Muscle layer of colon (tissue), 2 donors: ENCODE results near the gene ANKMY1.

ENCODE experiments used
- H3K27ac ChIP-seq: one replicate; pipeline ENCODE4 v1.7.0; 2013; ENCODE audit warnings: low read depth, mild to moderate bottlenecking, low read length, moderate library complexity
- H3K27me3 ChIP-seq, 2 donors: one replicate each; pipeline ENCODE4 v1.7.0; 2013; ENCODE audit warnings: low read length in 2 of 2, mild to moderate bottlenecking in 2 of 2; ENCODE audit not compliant: insufficient read depth in 2 of 2, control insufficient read depth in 1 of 2
- H3K36me3 ChIP-seq: one replicate; pipeline ENCODE4 v1.7.0; 2013; ENCODE audit warnings: mild to moderate bottlenecking, low read length; ENCODE audit not compliant: insufficient read depth
- H3K4me1 ChIP-seq: one replicate; pipeline ENCODE4 v1.7.0; 2013; ENCODE audit warnings: mild to moderate bottlenecking, low read length; ENCODE audit not compliant: insufficient read depth
- H3K4me3 ChIP-seq, 2 donors: one replicate each; pipeline ENCODE4 v1.7.0; 2013; ENCODE audit warnings: low read length in 2 of 2, low read depth in 1 of 2, mild to moderate bottlenecking in 1 of 2, moderate library complexity in 1 of 2
- H3K9ac ChIP-seq: one replicate; pipeline ENCODE4 v1.7.0; 2013; ENCODE audit warnings: low read length
- H3K9me3 ChIP-seq: one replicate; pipeline ENCODE4 v1.7.0; 2013; ENCODE audit warnings: mild to moderate bottlenecking, low read length
- donor health status: abdominal sarcoma.
- donor health status: Adenocarcinoma of cecum.

Gene ANKMY1

DNA sequence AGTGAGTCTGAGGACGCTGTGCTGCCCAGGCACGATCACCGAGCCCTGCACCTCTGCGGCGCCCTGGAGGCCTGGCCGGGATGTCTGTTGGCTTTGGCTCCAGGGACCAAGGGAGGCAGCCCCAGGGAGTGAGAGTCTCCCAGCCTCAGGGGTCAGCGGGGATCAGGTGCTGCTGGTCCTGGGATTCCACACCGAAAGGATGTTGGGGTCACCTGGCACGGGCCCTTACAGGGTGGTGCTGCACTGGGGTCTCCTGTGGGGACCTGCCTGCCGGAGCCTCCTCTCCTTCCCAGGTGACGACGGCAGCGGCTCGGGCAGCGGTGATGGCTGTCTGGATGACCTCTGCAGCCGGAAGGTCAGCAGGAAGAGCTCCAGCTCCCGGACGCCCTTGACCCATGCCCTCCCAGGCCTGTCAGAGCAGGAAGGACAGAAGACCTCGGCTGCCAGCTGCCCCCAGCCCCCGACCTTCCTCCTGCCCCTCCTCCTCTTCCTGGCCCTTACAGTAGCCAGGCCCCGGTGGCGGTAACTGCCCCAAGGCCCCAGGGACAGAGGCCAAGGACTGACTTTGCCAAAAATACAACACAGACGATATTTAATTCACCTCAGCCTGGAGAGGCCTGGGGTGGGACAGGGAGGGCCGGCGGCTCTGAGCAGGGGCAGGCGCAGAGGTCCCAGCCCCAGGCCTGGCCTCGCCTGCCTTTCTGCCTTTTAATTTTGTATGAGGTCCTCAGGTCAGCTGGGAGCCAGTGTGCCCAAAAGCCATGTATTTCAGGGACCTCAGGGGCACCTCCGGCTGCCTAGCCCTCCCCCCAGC, 91.8 kb downstream of the ANKMY1 start:
- Histone ChIP-seq H3K4me1 (no peaks in the 10 kb centered on the region), H3K4me3 (no peak overlapping the region), H3K27ac (no peak overlapping the region), H3K9me3 (no peaks in the 10 kb centered on the region), H3K36me3 (peaks cover 10% of the 10 kb centered on the region), H3K9ac (no peak overlapping the region), H3K27me3 (no peaks in the 10 kb centered on the region)

GRCh38 chr2:240465268-240465764, 92.5 kb downstream of the ANKMY1 start:
- Histone ChIP-seq H3K9me3 (no peaks in the 10 kb centered on the region), H3K27ac (no peak overlapping the region), H3K9ac (no peak overlapping the region), H3K4me1 (no peaks in the 10 kb centered on the region), H3K36me3 (peaks cover 10% of the 10 kb centered on the region), H3K4me3 (no peak overlapping the region), H3K27me3 (no peaks in the 10 kb centered on the region)

- H3K36me3 ChIP-seq = peaks cover 10% of the 10 kb centered on the region
- H3K27me3 ChIP-seq = no peaks in the 10 kb centered on the region
- H3K4me1 ChIP-seq = no peaks in the 10 kb centered on the region
- H3K4me3 ChIP-seq = no peak overlapping the region
- H3K9ac ChIP-seq = no peak overlapping the region
- no peaks in the 10 kb centered on the region for H3K9me3 ChIP-seq
- no peak overlapping the region for H3K27ac ChIP-seq
Observed at GRCh38 chr2:240464514-240465241, 93.1 kb downstream of the ANKMY1 start.

DNA sequence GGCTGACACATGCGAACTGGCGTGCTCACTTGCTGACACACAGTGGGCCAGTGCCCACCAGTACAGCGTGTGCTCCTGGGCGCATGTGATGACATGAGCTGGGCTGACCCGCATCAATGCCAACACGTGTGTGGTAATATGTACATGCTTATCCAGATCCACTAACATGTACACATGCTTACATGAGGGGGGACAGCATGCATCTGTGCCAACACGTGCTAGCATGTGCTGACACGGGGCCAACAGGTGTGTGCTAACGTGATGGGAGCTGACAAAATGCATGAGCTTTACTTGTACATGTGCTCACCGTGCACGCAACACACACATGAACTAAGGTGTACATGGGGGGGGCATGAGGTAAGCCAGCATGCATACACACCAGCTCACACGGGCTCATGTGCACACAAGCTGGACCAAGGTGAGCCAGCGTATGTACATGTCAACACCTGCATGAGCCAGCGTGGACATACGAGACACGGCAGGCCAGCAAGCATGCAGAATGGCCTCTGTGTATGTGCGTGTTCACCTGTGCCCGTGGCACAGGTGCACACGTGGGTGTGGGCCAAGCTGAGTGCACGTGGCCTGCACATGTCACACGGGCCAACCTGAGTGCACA, 93.8 kb downstream of the ANKMY1 start:
- H3K36me3 ChIP-seq = peaks cover 10% of the 10 kb centered on the region
- no peaks in the 10 kb centered on the region for H3K27me3 ChIP-seq
- no peak overlapping the region for H3K4me3 ChIP-seq
- H3K9me3 ChIP-seq = no peaks in the 10 kb centered on the region
- no peak overlapping the region for H3K27ac ChIP-seq
- no peaks in the 10 kb centered on the region for H3K4me1 ChIP-seq
- H3K9ac ChIP-seq = no peak overlapping the region

DNA sequence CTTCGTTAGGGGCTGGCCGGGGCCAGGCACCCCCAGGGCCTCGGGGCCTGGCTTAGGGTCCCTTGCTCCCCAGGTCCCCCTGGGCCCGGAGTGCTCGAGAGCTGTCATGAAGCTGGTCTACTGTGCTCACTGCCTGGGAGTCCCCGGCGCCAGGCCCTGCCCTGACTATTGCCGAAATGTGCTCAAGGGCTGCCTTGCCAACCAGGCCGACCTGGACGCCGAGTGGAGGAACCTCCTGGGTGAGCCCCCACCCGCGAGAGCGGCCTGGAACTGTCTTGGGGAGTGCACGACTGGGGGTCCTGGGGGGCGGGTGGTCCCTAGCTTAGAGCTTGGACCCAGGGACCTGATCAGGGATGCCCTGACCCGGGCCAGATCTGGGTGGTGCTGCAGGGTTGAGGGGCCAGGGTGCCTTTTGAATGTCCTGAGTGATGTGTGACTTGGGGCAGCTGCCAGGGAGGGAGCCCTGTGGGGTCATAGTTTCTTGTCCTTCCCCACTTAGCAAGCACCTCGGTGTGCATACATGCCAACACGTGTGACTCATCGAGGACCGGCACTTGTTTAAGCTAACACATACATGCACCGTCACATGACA, 94.4 kb downstream of the ANKMY1 start:
- peaks cover 10% of the 10 kb centered on the region for H3K36me3 ChIP-seq
- no peaks in the 10 kb centered on the region for H3K27me3 ChIP-seq
- no peak overlapping the region for H3K27ac ChIP-seq
- no peaks in the 10 kb centered on the region for H3K4me1 ChIP-seq
- H3K4me3 ChIP-seq = no peak overlapping the region
- H3K9ac ChIP-seq = no peak overlapping the region
- no peaks in the 10 kb centered on the region for H3K9me3 ChIP-seq

- H3K4me3 ChIP-seq = no peak overlapping the region
- H3K36me3 ChIP-seq = peaks cover 10% of the 10 kb centered on the region
- no peaks in the 10 kb centered on the region for H3K4me1 ChIP-seq
- H3K27ac ChIP-seq = no peak overlapping the region
- H3K27me3 ChIP-seq = no peaks in the 10 kb centered on the region
- no peak overlapping the region for H3K9ac ChIP-seq
- no peaks in the 10 kb centered on the region for H3K9me3 ChIP-seq
Observed at GRCh38 chr2:240462707-240463273, 95.0 kb downstream of the ANKMY1 start.

GRCh38 chr2:240462073-240462706, 95.6 kb downstream of the ANKMY1 start:
- H3K4me3 ChIP-seq = no peak overlapping the region
- no peaks in the 10 kb centered on the region for H3K4me1 ChIP-seq
- H3K36me3 ChIP-seq = peaks cover 10% of the 10 kb centered on the region

DNA sequence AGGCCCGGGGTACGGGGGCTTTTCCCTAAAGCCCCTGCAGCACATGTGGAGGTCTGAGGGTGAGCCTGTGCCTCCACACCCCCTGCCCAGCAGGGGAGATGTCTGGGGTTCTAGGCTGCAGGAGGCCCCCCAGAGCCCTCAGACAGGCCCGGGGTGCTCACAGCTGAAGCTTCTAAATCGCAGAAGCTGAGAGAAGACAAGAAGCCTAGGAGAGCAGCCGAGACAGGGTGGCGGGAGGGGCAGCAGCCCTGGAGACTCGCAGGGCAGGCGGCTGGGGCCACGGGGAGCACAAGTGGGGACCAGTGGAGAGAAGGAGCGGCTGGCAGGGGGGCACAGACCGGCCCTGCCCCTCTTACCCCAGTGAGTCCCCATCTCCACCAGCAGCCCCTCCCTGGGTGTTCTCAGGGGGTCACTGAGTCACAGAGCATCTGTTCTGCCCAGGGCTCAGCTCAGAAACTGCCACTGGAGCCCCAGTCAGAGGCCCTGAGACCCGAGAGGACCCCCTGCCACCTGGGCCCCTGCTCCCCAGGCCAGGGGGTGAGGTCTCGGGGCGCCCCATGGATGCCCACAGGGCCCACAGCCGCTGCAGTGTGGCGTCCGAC, 96.2 kb downstream of the ANKMY1 start:
- H3K4me3 ChIP-seq = no peak overlapping the region
- no peaks in the 10 kb centered on the region for H3K9me3 ChIP-seq
- H3K9ac ChIP-seq = no peak overlapping the region
- no peaks in the 10 kb centered on the region for H3K27me3 ChIP-seq
- H3K36me3 ChIP-seq = peaks cover 10% of the 10 kb centered on the region
- no peak overlapping the region for H3K27ac ChIP-seq
- H3K4me1 ChIP-seq = no peaks in the 10 kb centered on the region

More at GRCh38 chr2:240462073-240462706, 95.6 kb downstream of the ANKMY1 start:
- no peaks in the 10 kb centered on the region for H3K27me3 ChIP-seq
- H3K9ac ChIP-seq = no peak overlapping the region
- no peak overlapping the region for H3K27ac ChIP-seq
- no peaks in the 10 kb centered on the region for H3K9me3 ChIP-seq

GRCh38 chr2:240460781-240461431, 96.9 kb downstream of the ANKMY1 start:
- Histone ChIP-seq H3K36me3 (peaks cover 10% of the 10 kb centered on the region), H3K4me1 (no peaks in the 10 kb centered on the region), H3K9ac (no peak overlapping the region), H3K27me3 (no peaks in the 10 kb centered on the region), H3K4me3 (no peak overlapping the region), H3K27ac (no peak overlapping the region), H3K9me3 (no peaks in the 10 kb centered on the region)

GRCh38 chr2:240460253-240460711, 97.5 kb downstream of the ANKMY1 start:
- H3K36me3 ChIP-seq = peaks cover 10% of the 10 kb centered on the region
- no peak overlapping the region for H3K4me3 ChIP-seq
- H3K9ac ChIP-seq = no peak overlapping the region
- H3K4me1 ChIP-seq = no peaks in the 10 kb centered on the region
- H3K27me3 ChIP-seq = no peaks in the 10 kb centered on the region
- no peak overlapping the region for H3K27ac ChIP-seq
- no peaks in the 10 kb centered on the region for H3K9me3 ChIP-seq
